NCI-H1417 (cell line): ENCODE data around the gene PRMT1.
"Not testable (repeated sequence)": the region's sequence is repeated elsewhere in the genome, so short reads cannot be mapped to it uniquely, and the experiment has no call there.

Source experiments
- DNase-seq, 3 experiments: peaks; one replicate each; lab custom pipeline; 2025; lab: John Stamatoyannopoulos, UW

Gene PRMT1

GRCh38 chr19:49719420-49719819 lies 42.3 kb downstream of the PRMT1 start:
- DNase-seq = not testable (repeated sequence)

- no peak for DNase-seq
Measured at GRCh38 chr19:49727217-49728030, 50.4 kb downstream of the PRMT1 start.

GRCh38 chr19:49730166-49730565 lies 53.1 kb downstream of the PRMT1 start:
- no peak for DNase-seq
